ENCODE results near the gene CELF2.

The CELF2 gene

GRCh38 chr10:11108356-11108755 lies 90.7 kb downstream of the CELF2 start:
- no peaks in the 10 kb centered on the region for H3K36me3 ChIP-seq (replicated peaks in 1 of 2; ENCODE audit: control insufficient read depth in 2 of 2, insufficient read depth in 2 of 2, low read length in 2 of 2)
- H3K4me3 ChIP-seq (ENCODE audit: low read length in 2 of 2): no peak overlapping the region
- no peak for DNase-seq (ENCODE audit: low spot score)
- no peak overlapping the region for H3K27ac ChIP-seq (replicated peaks; ENCODE audit: low read length)
- no peaks in the 10 kb centered on the region for H3K27me3 ChIP-seq (ENCODE audit: control insufficient read depth in 3 of 3, insufficient read depth in 3 of 3, low read depth in 1 of 3, low read length in 3 of 3)
- peaks cover 1 to 7% of the 10 kb centered on the region in 2 donors for H3K4me1 ChIP-seq (ENCODE audit: control insufficient read depth in 2 of 2, insufficient read depth in 1 of 2, low read depth in 1 of 2, low read length in 2 of 2)
- H4K8ac ChIP-seq (ENCODE audit: low read depth, low read length): no peak overlapping the region
- no CpG with 5 or more reads among the region's 5 CpGs for WGBS, 2 donors (ENCODE audit: extremely low coverage in 2 of 2, insufficient read length in 2 of 2, insufficient replicate concordance in 1 of 2)
- H2BK15ac ChIP-seq (ENCODE audit: low read length): no peak overlapping the region
- no peak overlapping the region for H2AFZ ChIP-seq (ENCODE audit: low read length)
- H2BK12ac ChIP-seq (ENCODE audit: low read length): no peak overlapping the region
- peaks cover 2 to 4% of the 10 kb centered on the region in 2 donors for H3K9me3 ChIP-seq (replicated peaks in 1 of 2; ENCODE audit: control insufficient read depth in 2 of 2, insufficient read depth in 1 of 2, low read depth in 1 of 2, low read length in 2 of 2)
- H3K4ac ChIP-seq (ENCODE audit: low read length): no peak overlapping the region
- H4K91ac ChIP-seq (ENCODE audit: low read depth, low read length, poor library complexity): no peak overlapping the region
- H3K79me1 ChIP-seq (ENCODE audit: low read depth, low read length): no peaks in the 10 kb centered on the region
- H2BK5ac ChIP-seq (ENCODE audit: low read length): no peak overlapping the region
- H3K4me2 ChIP-seq (ENCODE audit: insufficient read depth, low read length, poor library complexity, severe bottlenecking): no peak overlapping the region
- no peak overlapping the region for H2BK120ac ChIP-seq (ENCODE audit: low read depth, low read length)
- H3K23ac ChIP-seq (ENCODE audit: low read depth, low read length, poor library complexity): no peak overlapping the region
- H3K18ac ChIP-seq (ENCODE audit: low read length): no peak overlapping the region
- no peak overlapping the region for H3K9ac ChIP-seq (ENCODE audit: low read depth, low read length, poor library complexity)
- no peak overlapping the region for H3K14ac ChIP-seq (ENCODE audit: low read length)
- H2AK5ac ChIP-seq (ENCODE audit: low read depth, low read length): no peak overlapping the region

- no peak for DNase-seq (ENCODE audit: low spot score)
- Histone ChIP-seq H2BK120ac (ENCODE audit: low read depth, low read length) (no peak overlapping the region), H3K4me2 (ENCODE audit: insufficient read depth, low read length, poor library complexity, severe bottlenecking) (no peak overlapping the region), H3K18ac (ENCODE audit: low read length) (no peak overlapping the region), H2BK12ac (ENCODE audit: low read length) (no peak overlapping the region), H3K4me1 (ENCODE audit: control insufficient read depth in 2 of 2, insufficient read depth in 1 of 2, low read depth in 1 of 2, low read length in 2 of 2) (peaks cover 1 to 7% of the 10 kb centered on the region in 2 donors), H3K9ac (ENCODE audit: low read depth, low read length, poor library complexity) (no peak overlapping the region), H3K27me3 (ENCODE audit: control insufficient read depth in 3 of 3, insufficient read depth in 3 of 3, low read depth in 1 of 3, low read length in 3 of 3) (no peaks in the 10 kb centered on the region), H3K27ac (replicated peaks; ENCODE audit: low read length) (no peak overlapping the region), H2AFZ (ENCODE audit: low read length) (no peak overlapping the region), H3K4ac (ENCODE audit: low read length) (no peak overlapping the region), H2BK15ac (ENCODE audit: low read length) (no peak overlapping the region), H4K91ac (ENCODE audit: low read depth, low read length, poor library complexity) (no peak overlapping the region), H3K79me1 (ENCODE audit: low read depth, low read length) (no peaks in the 10 kb centered on the region), H3K4me3 (ENCODE audit: low read length in 2 of 2) (no peak overlapping the region), H3K14ac (ENCODE audit: low read length) (no peak overlapping the region), H3K23ac (ENCODE audit: low read depth, low read length, poor library complexity) (no peak overlapping the region), H3K9me3 (replicated peaks in 1 of 2; ENCODE audit: control insufficient read depth in 2 of 2, insufficient read depth in 1 of 2, low read depth in 1 of 2, low read length in 2 of 2) (peaks cover 0 to 2% of the 10 kb centered on the region in 2 donors), H4K8ac (ENCODE audit: low read depth, low read length) (no peak overlapping the region), H2BK5ac (ENCODE audit: low read length) (no peak overlapping the region), H3K36me3 (replicated peaks in 1 of 2; ENCODE audit: control insufficient read depth in 2 of 2, insufficient read depth in 2 of 2, low read length in 2 of 2) (no peaks in the 10 kb centered on the region), H2AK5ac (ENCODE audit: low read depth, low read length) (no peak overlapping the region)
- no CpG with 5 or more reads among the region's 6 CpGs for WGBS, 2 donors (ENCODE audit: extremely low coverage in 2 of 2, insufficient read length in 2 of 2, insufficient replicate concordance in 1 of 2)
Measured at GRCh38 chr10:11109590-11109989, 91.9 kb downstream of the CELF2 start.

GRCh38 chr10:11110539-11110938 lies 92.9 kb downstream of the CELF2 start:
- Histone ChIP-seq H2AK5ac (ENCODE audit: low read depth, low read length) (no peak overlapping the region), H3K27ac (replicated peaks; ENCODE audit: low read length) (no peak overlapping the region), H2BK120ac (ENCODE audit: low read depth, low read length) (no peak overlapping the region), H3K4me1 (ENCODE audit: control insufficient read depth in 2 of 2, insufficient read depth in 1 of 2, low read depth in 1 of 2, low read length in 2 of 2) (peaks cover 3 to 13% of the 10 kb centered on the region in 2 donors), H3K79me1 (ENCODE audit: low read depth, low read length) (no peaks in the 10 kb centered on the region), H3K9ac (ENCODE audit: low read depth, low read length, poor library complexity) (no peak overlapping the region), H2BK15ac (ENCODE audit: low read length) (no peak overlapping the region), H4K8ac (ENCODE audit: low read depth, low read length) (no peak overlapping the region), H4K91ac (ENCODE audit: low read depth, low read length, poor library complexity) (no peak overlapping the region), H2BK12ac (ENCODE audit: low read length) (no peak overlapping the region), H3K36me3 (replicated peaks in 1 of 2; ENCODE audit: control insufficient read depth in 2 of 2, insufficient read depth in 2 of 2, low read length in 2 of 2) (no peaks in the 10 kb centered on the region), H2AFZ (ENCODE audit: low read length) (no peak overlapping the region), H3K4me3 (ENCODE audit: low read length in 2 of 2) (no peak overlapping the region), H3K4ac (ENCODE audit: low read length) (no peak overlapping the region), H3K14ac (ENCODE audit: low read length) (no peak overlapping the region), H3K23ac (ENCODE audit: low read depth, low read length, poor library complexity) (no peak overlapping the region), H2BK5ac (ENCODE audit: low read length) (no peak overlapping the region), H3K4me2 (ENCODE audit: insufficient read depth, low read length, poor library complexity, severe bottlenecking) (no peak overlapping the region), H3K18ac (ENCODE audit: low read length) (no peak overlapping the region), H3K27me3 (ENCODE audit: control insufficient read depth in 3 of 3, insufficient read depth in 3 of 3, low read depth in 1 of 3, low read length in 3 of 3) (no peaks in the 10 kb centered on the region), H3K9me3 (replicated peaks in 1 of 2; ENCODE audit: control insufficient read depth in 2 of 2, insufficient read depth in 1 of 2, low read depth in 1 of 2, low read length in 2 of 2) (peaks cover 0 to 2% of the 10 kb centered on the region in 2 donors)
- no peak for DNase-seq (ENCODE audit: low spot score)
- WGBS, 2 donors (ENCODE audit: extremely low coverage in 2 of 2, insufficient read length in 2 of 2, insufficient replicate concordance in 1 of 2): no CpG with 5 or more reads among the region's 6 CpGs

GRCh38 chr10:11111490-11111889 lies 93.8 kb downstream of the CELF2 start:
- no peak overlapping the region for H2AFZ ChIP-seq (ENCODE audit: low read length)
- H4K91ac ChIP-seq (ENCODE audit: low read depth, low read length, poor library complexity): no peak overlapping the region
- H4K8ac ChIP-seq (ENCODE audit: low read depth, low read length): no peak overlapping the region
- H2AK5ac ChIP-seq (ENCODE audit: low read depth, low read length): no peak overlapping the region
- no peak overlapping the region for H3K4me2 ChIP-seq (ENCODE audit: insufficient read depth, low read length, poor library complexity, severe bottlenecking)
- peaks cover 0 to 2% of the 10 kb centered on the region in 2 donors for H3K9me3 ChIP-seq (replicated peaks in 1 of 2; ENCODE audit: control insufficient read depth in 2 of 2, insufficient read depth in 1 of 2, low read depth in 1 of 2, low read length in 2 of 2)
- no peak overlapping the region for H2BK15ac ChIP-seq (ENCODE audit: low read length)
- H2BK12ac ChIP-seq (ENCODE audit: low read length): no peak overlapping the region
- H3K27ac ChIP-seq (replicated peaks; ENCODE audit: low read length): no peak overlapping the region
- peaks cover 3 to 13% of the 10 kb centered on the region in 2 donors for H3K4me1 ChIP-seq (ENCODE audit: control insufficient read depth in 2 of 2, insufficient read depth in 1 of 2, low read depth in 1 of 2, low read length in 2 of 2)
- H3K27me3 ChIP-seq (ENCODE audit: control insufficient read depth in 3 of 3, insufficient read depth in 3 of 3, low read depth in 1 of 3, low read length in 3 of 3): no peaks in the 10 kb centered on the region
- no peaks in the 10 kb centered on the region for H3K79me1 ChIP-seq (ENCODE audit: low read depth, low read length)
- no peak for DNase-seq (ENCODE audit: low spot score)
- no peak overlapping the region for H3K23ac ChIP-seq (ENCODE audit: low read depth, low read length, poor library complexity)
- no peak overlapping the region for H3K14ac ChIP-seq (ENCODE audit: low read length)
- H2BK120ac ChIP-seq (ENCODE audit: low read depth, low read length): no peak overlapping the region
- no peak overlapping the region for H3K4me3 ChIP-seq (ENCODE audit: low read length in 2 of 2)
- H3K18ac ChIP-seq (ENCODE audit: low read length): no peak overlapping the region
- H3K4ac ChIP-seq (ENCODE audit: low read length): no peak overlapping the region
- H2BK5ac ChIP-seq (ENCODE audit: low read length): no peak overlapping the region
- H3K9ac ChIP-seq (ENCODE audit: low read depth, low read length, poor library complexity): no peak overlapping the region
- no CpG with 5 or more reads among the region's 8 CpGs for WGBS, 2 donors (ENCODE audit: extremely low coverage in 2 of 2, insufficient read length in 2 of 2, insufficient replicate concordance in 1 of 2)
- no peaks in the 10 kb centered on the region for H3K36me3 ChIP-seq (replicated peaks in 1 of 2; ENCODE audit: control insufficient read depth in 2 of 2, insufficient read depth in 2 of 2, low read length in 2 of 2)
